Measurements from ENCODE around the gene GHRHR.

- TF ChIP-seq POLR2AphosphoS5 (IDR thresholded peaks at IDR 0.05) (no peak), POLR2A (IDR thresholded peaks at IDR 0.05) (no peak), CTCF (IDR thresholded peaks at IDR 0.05) (no peak), EP300 (IDR thresholded peaks at IDR 0.05) (no peak)
These were observed 24.2 kb downstream of the GHRHR start for GRCh38 chr7:30987936-30988335.
